ENCODE measurements around the gene PMM1. TPM values are rescaled to one million over a fixed set of nuclear protein-coding genes. Genes with fewer than 3 reads are reported as not detected.

The PMM1 gene
- total RNA-seq, 4 donors from 2014 or later = 21.0 to 76.5 (median 34.6) TPM

DNA sequence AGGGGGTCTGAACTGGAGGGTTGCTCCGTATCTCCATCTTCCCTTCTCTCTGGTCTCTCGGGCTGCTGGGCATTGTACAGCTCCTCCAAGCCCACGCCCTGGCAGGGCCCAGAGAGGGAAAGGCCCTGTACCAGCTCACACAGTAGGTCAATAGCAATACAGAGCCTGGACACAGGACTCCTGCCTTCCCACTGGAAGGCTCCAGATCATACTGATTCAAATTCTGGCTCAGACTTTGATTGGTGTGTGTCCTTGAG, 22.2 kb downstream of the PMM1 start:
- H3K4me3 ChIP-seq = no peak overlapping the region
- peaks cover 0 to 14% of the 10 kb centered on the region in 2 donors for H3K4me1 ChIP-seq
- no peak for DNase-seq
- H3K27me3 ChIP-seq = no peaks in the 10 kb centered on the region
- no peaks in the 10 kb centered on the region for H3K36me3 ChIP-seq
- peak overlapping the region; percentile 96 to 99 for H3K27ac ChIP-seq
- intact Hi-C loops (cut with DNase I; ENCODE audit: low total_unique reads) = no loop called here
- H3K9me3 ChIP-seq = no peaks in the 10 kb centered on the region
- TF ChIP-seq CTCF (IDR thresholded peaks at IDR 0.05) (no peak), POLR2A (IDR thresholded peaks at IDR 0.05) (no peak)

DNA sequence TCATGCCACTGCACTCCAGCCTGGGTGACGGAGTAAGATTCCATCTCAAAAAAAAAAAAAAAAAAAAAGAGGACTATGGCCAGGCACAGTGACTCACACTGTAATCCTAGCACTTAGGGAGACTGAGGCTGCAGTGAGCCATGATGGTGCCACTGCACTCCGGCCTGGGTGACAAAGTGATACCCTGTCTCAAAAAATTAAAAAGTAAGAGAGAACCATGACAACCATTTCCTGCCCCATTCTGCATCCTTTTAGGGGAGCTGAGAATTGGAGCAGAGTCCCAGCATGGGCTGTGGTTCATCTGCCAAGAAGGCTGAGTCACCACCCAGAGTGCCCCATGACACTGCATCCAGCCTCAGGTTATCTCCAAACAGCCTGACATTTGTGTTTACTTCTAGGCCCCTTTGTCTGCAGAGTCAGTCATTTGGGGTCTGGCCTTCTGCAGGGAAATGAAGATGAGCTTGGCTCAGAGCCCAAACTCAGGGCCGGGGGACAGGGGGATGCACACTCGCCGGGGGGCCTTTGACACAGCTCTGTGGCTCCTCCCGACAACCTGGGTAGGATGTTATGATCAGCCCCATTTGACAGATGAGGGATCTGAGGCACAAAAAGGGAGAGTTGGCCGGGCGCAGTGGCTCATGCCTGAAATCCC, 24.1 kb downstream of the PMM1 start:
- intact Hi-C loops (cut with DNase I; ENCODE audit: low total_unique reads) = no loop called here
- Histone ChIP-seq H3K36me3 (no peaks in the 10 kb centered on the region), H3K27me3 (no peaks in the 10 kb centered on the region), H3K4me1 (peaks cover 0 to 16% of the 10 kb centered on the region in 2 donors), H3K9me3 (no peaks in the 10 kb centered on the region), H3K4me3 (no peak overlapping the region), H3K27ac (peak overlapping the region; percentile 96 to 99)
- no peak for TF ChIP-seq POLR2A (IDR thresholded peaks at IDR 0.05)
- TF ChIP-seq CTCF (IDR thresholded peaks at IDR 0.05) = no peak
- peak; percentile 72 to 83 for DNase-seq

DNA sequence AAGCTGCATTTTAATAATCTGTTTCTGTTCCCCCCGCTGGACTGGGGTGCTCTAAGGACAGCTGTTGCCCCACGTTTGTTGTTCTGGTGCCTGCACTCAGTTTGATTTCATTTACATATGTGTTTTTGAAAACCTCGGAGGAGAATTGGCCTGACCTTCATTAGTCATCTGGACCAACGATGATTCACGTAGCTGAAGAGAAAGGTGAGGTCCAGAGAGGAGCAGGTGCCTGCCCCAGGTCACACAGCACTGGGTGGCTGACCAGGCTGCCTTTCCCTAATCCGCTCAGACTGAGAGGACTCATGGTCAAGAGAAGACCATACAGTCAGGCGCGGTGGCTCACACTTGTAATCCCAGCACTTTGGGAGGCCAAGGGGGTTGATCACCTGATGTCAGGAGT, 25.1 kb downstream of the PMM1 start:
- DNase-seq = no peak
- Histone ChIP-seq H3K27me3 (no peaks in the 10 kb centered on the region), H3K4me1 (peaks cover 0 to 16% of the 10 kb centered on the region in 2 donors), H3K27ac (peak overlapping the region; percentile 96 to 99), H3K9me3 (no peaks in the 10 kb centered on the region), H3K4me3 (no peak overlapping the region), H3K36me3 (no peaks in the 10 kb centered on the region)
- intact Hi-C loops (cut with DNase I; ENCODE audit: low total_unique reads) = no loop called here
- TF ChIP-seq CTCF (IDR thresholded peaks at IDR 0.05) = no peak
- no peak for TF ChIP-seq POLR2A (IDR thresholded peaks at IDR 0.05)

GRCh38 chr22:41563051-41563711, 26.5 kb downstream of the PMM1 start:
- TF ChIP-seq POLR2A (IDR thresholded peaks at IDR 0.05) (peak; percentile 28 to 32), CTCF (IDR thresholded peaks at IDR 0.05) (no peak)
- peak overlapping the region; percentile 60 for H3K4me3 ChIP-seq
- no peaks in the 10 kb centered on the region for H3K9me3 ChIP-seq
- no peaks in the 10 kb centered on the region for H3K36me3 ChIP-seq
- intact Hi-C loops (cut with DNase I; ENCODE audit: low total_unique reads) = no loop called here
- peak; percentile 74 to 88 for DNase-seq
- peak overlapping the region; percentile 96 to 99 for H3K27ac ChIP-seq
- H3K4me1 ChIP-seq = peaks cover 0 to 16% of the 10 kb centered on the region in 2 donors
- H3K27me3 ChIP-seq = no peaks in the 10 kb centered on the region

DNA sequence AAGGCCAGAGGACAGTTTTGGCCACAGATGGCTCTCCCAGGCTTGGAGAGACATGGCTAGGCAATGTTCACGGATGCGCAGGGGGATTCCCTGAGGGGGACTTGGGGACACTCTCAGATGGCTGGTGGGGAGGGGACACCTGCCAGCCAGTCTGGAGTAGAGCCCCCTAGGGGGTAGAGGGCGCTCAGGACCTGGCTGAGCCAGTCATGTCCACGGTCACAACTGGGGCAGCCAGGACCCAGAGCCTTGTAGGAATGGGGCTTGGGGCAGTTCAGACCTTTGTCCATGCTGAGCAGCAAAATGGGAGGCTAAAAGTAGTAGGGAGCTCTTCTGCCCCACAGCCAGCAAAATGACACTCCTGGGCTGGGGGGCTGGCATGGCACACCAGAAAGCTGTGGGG, 27.2 kb downstream of the PMM1 start:
- intact Hi-C loops (cut with DNase I; ENCODE audit: low total_unique reads) = no loop called here
- Histone ChIP-seq H3K4me1 (peaks cover 0 to 15% of the 10 kb centered on the region in 2 donors), H3K27me3 (no peaks in the 10 kb centered on the region), H3K27ac (peak overlapping the region; percentile 96 to 99), H3K4me3 (peak overlapping the region; percentile 60), H3K36me3 (no peaks in the 10 kb centered on the region), H3K9me3 (no peaks in the 10 kb centered on the region)
- TF ChIP-seq POLR2A (IDR thresholded peaks at IDR 0.05) = no peak
- TF ChIP-seq CTCF (IDR thresholded peaks at IDR 0.05) = no peak
- DNase-seq = no peak

Measured in uterus (tissue), 4 donors.